ENCODE measurements around the gene RIPK1.
"Not testable (repeated sequence)": the region's sequence is repeated elsewhere in the genome, so short reads cannot be mapped to it uniquely, and the experiment has no call there.

RIPK1 gene

GRCh38 chr6:3046295-3046694 lies 22.0 kb upstream of the RIPK1 start:
- DNase-seq, result no peak

GRCh38 chr6:3048009-3048408 lies 20.3 kb upstream of the RIPK1 start:
- DNase-seq, result not testable (repeated sequence)

GRCh38 chr6:3052481-3053230 lies 15.6 kb upstream of the RIPK1 start:
- DNase-seq, result no peak

GRCh38 chr6:3053231-3053508 lies 15.1 kb upstream of the RIPK1 start:
- DNase-seq, result no peak

- DNase-seq, result not testable (repeated sequence)
Observed at GRCh38 chr6:3054229-3055157, 13.8 kb upstream of the RIPK1 start.

GRCh38 chr6:3055158-3055499 lies 13.2 kb upstream of the RIPK1 start:
- not testable (repeated sequence) for DNase-seq

- DNase-seq, result no peak
Observed at GRCh38 chr6:3057063-3057770, 11.1 kb upstream of the RIPK1 start.

- no peak for DNase-seq
Observed at GRCh38 chr6:3058957-3059356, 9.3 kb upstream of the RIPK1 start.

- DNase-seq, result not testable (repeated sequence)
Observed at GRCh38 chr6:3060092-3060491, 8.2 kb upstream of the RIPK1 start.

- no peak for DNase-seq
Observed at GRCh38 chr6:3061501-3061941, 6.8 kb upstream of the RIPK1 start.

- peak in 1 of 2 experiments; percentile 18 for DNase-seq
Observed at GRCh38 chr6:3063340-3063732, 5.0 kb upstream of the RIPK1 start.

GRCh38 chr6:3063733-3064700 lies 4.3 kb upstream of the RIPK1 start:
- DNase-seq, result peak; percentile 92 to 95

GRCh38 chr6:3071568-3071967 lies 3.3 kb downstream of the RIPK1 start:
- DNase-seq, result no peak

- no peak for DNase-seq
Observed at GRCh38 chr6:3072798-3073197, 4.5 kb downstream of the RIPK1 start.

GRCh38 chr6:3073382-3073781 lies 5.1 kb downstream of the RIPK1 start:
- DNase-seq, result no peak

GRCh38 chr6:3075772-3076113 lies 7.4 kb downstream of the RIPK1 start:
- no peak for DNase-seq

- DNase-seq, result no peak
Observed at GRCh38 chr6:3076320-3076719, 8.0 kb downstream of the RIPK1 start.

- no peak for DNase-seq
Observed at GRCh38 chr6:3077430-3077829, 9.1 kb downstream of the RIPK1 start.

- not testable (repeated sequence) for DNase-seq
Observed at GRCh38 chr6:3078952-3079351, 10.7 kb downstream of the RIPK1 start.

- DNase-seq, result no peak
Observed at GRCh38 chr6:3079682-3080081, 11.4 kb downstream of the RIPK1 start.

- no peak for DNase-seq
Observed at GRCh38 chr6:3081960-3082359, 13.7 kb downstream of the RIPK1 start.

- no peak for DNase-seq
Observed at GRCh38 chr6:3085074-3085473, 16.8 kb downstream of the RIPK1 start.

Measured in activated CD4-positive, alpha-beta T cell treated with anti-CD3 and anti-CD28 coated beads, Interleukin-2, amount 50 U/mL, for 48 hours (primary cell).